COLO668 (cell line): ENCODE data around the gene SHROOM3.

Source experiments
- DNase-seq: peaks from one replicate; lab custom pipeline; 2025; ENCODE audit not compliant: unreplicated experiment; lab: John Stamatoyannopoulos, UW

SHROOM3 gene

GRCh38 chr4:76654084-76654483 is 219.1 kb downstream of the SHROOM3 start:
- no peak for DNase-seq

- DNase-seq: no peak
Observed at GRCh38 chr4:76654791-76655190, 219.8 kb downstream of the SHROOM3 start.

GRCh38 chr4:76655566-76656479 is 220.8 kb downstream of the SHROOM3 start:
- DNase-seq: no peak

- no peak for DNase-seq
Observed at GRCh38 chr4:76657443-76657842, 222.4 kb downstream of the SHROOM3 start.

- DNase-seq: no peak
Observed at GRCh38 chr4:76658231-76659102, 223.4 kb downstream of the SHROOM3 start.

- DNase-seq: no peak
Observed at GRCh38 chr4:76659103-76659490, 224.1 kb downstream of the SHROOM3 start.

GRCh38 chr4:76663824-76664223 is 228.8 kb downstream of the SHROOM3 start:
- DNase-seq: no peak

- DNase-seq: no peak
Observed at GRCh38 chr4:76665153-76665552, 230.1 kb downstream of the SHROOM3 start.

- no peak for DNase-seq
Observed at GRCh38 chr4:76665721-76666120, 230.7 kb downstream of the SHROOM3 start.

GRCh38 chr4:76666944-76667532 is 232.0 kb downstream of the SHROOM3 start:
- no peak for DNase-seq

GRCh38 chr4:76670631-76671030 is 235.6 kb downstream of the SHROOM3 start:
- DNase-seq: no peak

- DNase-seq: no peak
Observed at GRCh38 chr4:76673362-76673761, 238.3 kb downstream of the SHROOM3 start.

GRCh38 chr4:76674983-76675382 is 240.0 kb downstream of the SHROOM3 start:
- DNase-seq: no peak

- no peak for DNase-seq
Observed at GRCh38 chr4:76677571-76678326, 242.7 kb downstream of the SHROOM3 start.

- no peak for DNase-seq
Observed at GRCh38 chr4:76679691-76680090, 244.7 kb downstream of the SHROOM3 start.

- no peak for DNase-seq
Observed at GRCh38 chr4:76680952-76681351, 245.9 kb downstream of the SHROOM3 start.

- DNase-seq: no peak
Observed at GRCh38 chr4:76681996-76682395, 247.0 kb downstream of the SHROOM3 start.

- no peak for DNase-seq
Observed at GRCh38 chr4:76683144-76683543, 248.1 kb downstream of the SHROOM3 start.

GRCh38 chr4:76687746-76688448 is 252.9 kb downstream of the SHROOM3 start:
- peak; percentile 59 for DNase-seq

- DNase-seq: peak; percentile 25
Observed at GRCh38 chr4:76688619-76689144, 253.7 kb downstream of the SHROOM3 start.
